GM19328 (cell line): ENCODE results near the gene TKFC.

Experiments used
- ATAC-seq: cut with Tn5 transposase; IDR thresholded peaks from one replicate; pipeline ENCODE4 v1.9.1; 2021; ENCODE audit warnings: mild to moderate bottlenecking, moderate library complexity; ENCODE audit not compliant: unreplicated experiment

Gene TKFC

DNA sequence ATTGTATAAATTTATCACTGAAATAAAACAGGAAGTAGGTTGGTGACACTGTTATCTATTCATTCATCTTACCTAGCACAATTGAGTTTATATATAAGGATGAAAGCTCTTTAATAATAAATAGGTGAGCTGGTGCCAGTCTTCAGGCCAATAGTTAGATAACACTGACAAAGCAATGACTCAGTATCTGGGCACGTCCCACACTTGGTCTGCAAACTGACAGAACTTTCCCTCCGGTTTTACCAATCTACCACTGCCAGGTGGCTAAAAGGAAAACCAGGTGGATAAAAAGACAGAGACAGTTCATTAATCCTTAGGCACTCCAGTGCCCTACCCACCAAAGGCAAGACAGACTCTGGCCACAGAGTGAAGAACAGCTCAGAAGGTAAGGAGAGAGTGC, 17.8 kb upstream of the TKFC start:
- ATAC-seq = no peak

DNA sequence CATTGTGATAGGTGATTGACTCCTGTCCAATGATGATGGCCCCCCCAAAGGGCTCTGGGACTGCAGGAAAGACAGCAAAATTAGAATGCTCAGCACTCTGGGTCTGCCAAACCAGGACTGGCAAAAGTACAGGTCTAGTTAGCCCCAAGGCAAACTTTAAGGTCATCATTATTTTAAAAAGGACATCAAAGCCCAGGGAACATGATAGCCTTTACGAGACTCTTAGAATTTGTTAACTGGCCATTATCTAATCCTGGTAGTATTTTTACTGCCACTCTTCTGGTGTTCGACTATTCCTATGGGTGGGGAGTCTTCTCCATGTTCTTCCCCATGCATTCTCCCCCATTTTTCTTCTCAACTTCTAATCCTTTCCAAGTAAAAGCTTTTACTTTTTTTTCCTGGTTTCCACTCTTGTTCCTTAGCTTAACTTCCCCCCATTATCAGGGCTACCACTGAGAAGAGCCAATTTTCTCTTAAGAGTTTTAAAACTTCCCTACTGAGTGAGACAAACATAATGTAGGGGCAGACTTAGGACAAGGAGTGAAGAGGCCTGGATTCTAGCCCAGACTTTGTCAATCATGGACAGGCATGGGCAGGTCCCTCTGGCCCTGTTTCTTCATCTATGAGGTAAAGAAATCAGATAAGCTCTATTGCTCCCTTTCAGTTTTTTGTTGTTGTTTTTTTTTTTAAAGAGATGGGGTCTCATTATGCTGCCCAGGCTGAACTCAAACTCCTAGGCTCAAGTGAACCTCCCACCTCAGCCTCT, 7.2 kb upstream of the TKFC start:
- no peak for ATAC-seq

DNA sequence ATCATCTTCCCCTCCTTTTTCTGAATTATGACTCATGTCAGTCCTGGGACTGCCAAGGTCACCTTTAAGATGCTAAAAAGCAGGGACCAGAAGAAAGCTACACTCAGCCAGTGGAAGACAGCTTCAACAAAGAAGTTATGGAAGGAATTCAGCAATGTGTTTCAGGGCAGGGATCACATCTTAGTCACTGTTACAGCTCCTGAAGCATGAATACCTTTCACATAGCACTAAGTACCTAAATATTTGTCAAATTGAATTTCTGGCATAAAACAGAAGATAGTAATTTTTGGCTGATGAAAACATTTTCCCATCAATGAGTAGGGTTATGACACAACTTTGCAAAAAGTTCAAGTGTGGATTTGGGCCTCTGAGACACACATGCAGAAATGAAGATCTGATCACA, 5.4 kb upstream of the TKFC start:
- ATAC-seq = no peak

DNA sequence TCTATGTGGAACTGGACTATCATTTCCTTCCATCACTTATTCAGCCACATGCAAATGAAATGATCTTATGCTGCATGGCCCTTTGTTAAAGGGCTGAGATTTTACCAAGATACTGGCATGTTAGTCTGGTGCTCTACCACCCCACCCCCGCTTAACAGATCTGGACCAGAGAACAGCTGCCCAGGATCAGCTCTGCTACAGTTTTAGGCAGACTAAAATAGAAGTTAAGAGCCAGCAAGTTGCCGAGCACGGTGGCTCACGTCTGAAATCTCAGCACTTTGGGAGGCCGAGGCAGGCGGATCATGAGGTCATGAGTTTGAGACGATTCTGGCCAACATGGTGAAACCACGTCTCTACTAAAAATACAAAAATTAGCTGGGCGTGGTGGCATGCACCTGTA, 4.7 kb upstream of the TKFC start:
- ATAC-seq = no peak

DNA sequence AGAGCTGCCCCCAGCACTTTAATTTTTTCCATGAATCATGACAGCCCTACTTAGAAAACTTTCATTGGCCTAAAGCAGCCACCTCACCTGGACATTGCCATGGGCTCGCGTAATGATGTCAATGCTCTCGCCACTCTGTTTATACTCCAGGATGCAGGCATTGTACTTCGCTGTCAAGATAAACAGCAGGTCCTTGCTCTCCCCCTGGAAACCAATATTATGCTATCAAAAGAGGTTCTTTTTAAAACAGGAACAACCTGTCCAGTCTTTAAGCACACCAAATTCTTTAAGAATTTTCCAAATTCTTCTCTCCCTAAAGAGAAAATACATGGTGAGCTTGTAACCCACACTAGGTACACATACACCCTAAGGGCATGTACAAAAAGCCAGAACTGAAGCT, 3.2 kb upstream of the TKFC start:
- no peak for ATAC-seq

DNA sequence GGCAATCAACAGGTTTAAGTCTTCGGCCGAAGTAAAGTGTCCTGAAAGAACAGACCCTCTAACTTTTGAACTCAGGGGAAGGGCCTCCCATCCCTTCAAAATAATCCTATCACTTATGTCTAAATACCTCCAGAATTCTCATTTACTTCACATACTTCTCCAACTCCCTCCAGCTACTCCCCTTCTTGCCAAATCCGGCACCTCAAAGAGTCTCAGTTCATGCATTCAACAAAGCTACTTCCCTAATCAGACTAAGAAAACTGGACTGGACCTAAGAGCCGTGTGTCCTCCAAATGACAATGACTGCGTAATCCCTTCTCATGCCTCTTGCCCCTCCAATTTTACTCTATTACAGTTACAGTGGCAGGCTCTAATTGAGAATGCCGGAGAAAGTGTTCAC, 1.4 kb upstream of the TKFC start:
- no peak for ATAC-seq

DNA sequence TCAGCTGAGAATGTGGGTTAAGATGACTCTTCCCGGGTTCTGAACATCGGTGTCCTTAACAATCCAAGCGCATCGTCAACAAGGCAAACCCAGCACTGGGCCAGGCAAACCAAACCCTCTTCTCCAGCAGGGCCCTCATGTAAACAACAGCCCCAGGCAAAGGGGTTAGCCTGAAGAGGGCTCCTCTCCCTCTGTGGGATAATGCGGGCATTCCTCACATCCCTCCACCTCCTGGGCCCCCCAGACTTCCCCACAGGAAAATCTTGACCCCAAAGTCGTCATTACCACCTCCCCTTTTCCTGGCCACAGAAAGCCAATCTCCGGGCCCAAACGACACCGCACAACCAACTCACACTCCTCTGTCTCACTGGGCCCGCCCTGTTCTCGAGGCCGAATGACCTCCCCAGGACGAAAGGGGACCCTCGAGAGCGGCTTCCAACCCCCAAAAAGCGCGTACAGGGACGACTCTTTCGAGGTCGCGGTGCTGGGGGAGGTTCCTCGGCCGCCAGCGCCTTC, 689 bp upstream of the TKFC start:
- no peak for ATAC-seq

DNA sequence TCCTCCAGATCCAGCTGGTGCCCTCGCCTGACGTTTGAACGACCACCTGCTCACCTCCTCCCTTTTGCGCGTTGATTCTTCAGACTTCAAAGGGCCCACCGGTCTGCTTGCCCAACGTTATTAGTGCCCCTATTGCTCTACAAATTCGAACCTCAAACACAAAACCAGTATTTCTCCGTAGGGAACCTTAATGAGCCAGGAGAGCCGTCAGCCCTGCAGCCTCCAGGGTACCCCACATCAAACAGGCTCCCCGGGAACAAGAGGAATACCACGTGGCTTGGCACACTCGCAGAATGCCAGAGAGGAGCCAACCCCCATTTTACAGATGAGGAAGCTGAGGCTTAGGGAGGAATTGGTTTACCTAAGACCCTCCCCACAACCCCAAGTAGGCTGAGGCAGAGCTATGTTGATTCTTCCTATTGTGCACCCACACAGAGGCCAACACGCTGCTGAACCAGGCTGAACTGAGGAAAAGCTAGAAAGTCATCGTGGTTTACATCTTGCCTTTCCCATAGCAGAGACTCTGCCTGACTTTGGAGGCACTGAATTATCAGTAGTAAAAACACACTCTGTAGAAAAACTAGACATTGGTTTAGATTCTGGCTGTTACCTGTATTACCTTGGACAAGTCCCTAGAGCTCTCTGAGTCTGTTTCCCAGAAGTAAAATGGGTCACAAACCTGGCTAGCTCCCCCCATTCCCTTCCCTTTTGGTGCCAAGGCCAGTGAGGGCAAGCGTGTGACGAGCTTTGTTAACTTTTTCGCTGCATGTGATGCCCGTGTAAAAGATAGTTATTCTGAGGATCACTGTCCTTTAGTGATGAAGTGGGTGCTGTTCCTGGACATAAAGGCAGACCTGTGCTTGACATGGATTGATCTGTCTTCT, 764 bp downstream of the TKFC start:
- no peak for ATAC-seq

DNA sequence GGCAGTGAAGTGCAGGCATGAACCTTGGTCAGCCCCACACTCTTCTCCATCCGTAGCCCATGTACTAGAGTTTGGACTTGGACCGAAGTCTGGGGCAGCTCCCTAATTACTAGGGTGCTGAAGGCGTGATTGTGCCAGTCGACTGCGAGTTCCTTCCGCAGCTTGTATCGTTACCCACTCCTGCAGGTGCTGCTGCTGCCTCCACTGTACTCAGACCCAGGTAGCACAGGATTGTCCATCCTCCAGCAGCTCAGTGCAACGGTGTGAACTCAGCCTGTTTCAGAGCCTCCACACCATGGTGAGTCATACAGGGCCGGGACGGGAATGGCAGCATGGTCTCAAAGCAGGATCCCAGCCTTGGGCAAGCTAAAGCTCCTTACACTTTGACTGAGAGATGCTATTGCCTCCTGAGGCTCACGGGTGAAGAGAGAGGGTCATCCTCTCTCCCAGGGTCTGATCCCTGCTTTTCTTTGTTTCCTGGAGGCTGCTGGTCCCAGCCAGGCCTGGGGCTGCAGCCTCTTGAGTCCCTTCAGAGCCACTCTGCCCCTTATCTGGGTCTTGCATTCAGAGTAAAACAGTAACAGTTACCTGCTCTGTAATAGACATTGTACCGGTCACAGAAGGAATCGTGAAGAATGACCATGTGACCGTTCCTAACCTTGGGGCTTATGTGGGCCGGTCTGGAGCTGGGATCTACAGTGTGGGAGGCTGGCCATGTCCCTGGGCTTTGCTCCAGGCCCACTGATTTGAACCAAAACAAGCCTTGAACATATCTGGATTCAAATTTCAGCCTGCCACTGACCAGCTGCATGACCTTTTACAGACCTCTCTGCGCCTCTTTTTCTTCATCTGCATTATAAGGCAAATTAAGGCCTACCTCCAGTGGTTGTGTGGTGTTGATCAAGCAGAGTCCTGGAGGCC, 1.7 kb downstream of the TKFC start:
- ATAC-seq = no peak

DNA sequence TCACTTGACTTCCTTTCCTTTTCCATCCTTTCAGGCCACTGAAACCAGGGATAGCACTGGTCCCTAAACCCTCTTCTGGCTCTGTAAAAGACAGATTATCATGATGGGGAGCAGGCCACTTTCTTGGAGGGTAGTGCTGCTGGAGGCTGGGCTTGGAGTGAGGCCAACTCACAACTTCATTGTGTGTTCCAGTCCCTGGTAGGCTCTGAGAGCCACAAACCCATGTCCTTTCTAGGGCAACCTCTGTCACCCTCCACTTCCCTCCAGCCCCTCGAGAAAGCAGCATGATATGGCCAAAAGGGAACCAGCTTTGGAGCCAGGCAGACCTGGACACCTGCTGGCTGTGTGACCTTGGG, 2.3 kb downstream of the TKFC start:
- no peak for ATAC-seq

DNA sequence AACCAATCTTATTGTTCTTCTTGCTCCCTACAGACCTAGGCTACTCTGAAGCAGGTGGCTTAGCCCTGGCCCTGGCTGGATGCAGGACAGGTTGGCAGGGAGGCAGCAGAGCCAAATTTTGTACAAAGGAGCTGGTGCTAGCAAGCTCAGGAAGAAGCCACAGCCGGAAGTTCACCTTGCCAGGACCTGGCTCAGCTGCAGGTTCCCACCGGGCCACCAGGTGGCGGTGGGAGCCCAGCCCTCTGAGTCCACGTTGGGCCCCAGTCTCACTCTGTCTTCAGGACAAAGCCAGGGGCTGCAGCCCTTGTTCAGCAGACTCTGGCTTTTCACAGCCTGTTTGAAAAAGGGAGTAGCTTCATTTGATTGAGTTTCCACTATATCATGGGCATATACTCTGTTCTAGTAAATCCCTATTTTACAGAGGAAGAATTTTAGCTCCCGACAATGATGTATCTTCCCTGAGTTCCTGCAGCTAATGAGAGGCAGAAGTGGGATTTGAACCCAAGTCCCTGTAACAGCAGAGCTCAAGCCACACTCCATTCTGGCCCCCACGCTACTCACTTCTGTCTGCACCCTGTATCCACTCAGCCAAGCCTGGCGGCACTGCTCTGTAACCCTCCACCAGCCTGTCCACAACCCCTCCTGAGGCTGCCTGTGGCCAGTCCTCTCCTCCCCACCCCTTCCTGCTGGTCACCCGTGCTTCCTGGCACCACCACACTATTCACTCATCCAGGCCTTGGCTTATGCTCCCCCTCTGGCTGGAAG, 3.3 kb downstream of the TKFC start:
- no peak for ATAC-seq

DNA sequence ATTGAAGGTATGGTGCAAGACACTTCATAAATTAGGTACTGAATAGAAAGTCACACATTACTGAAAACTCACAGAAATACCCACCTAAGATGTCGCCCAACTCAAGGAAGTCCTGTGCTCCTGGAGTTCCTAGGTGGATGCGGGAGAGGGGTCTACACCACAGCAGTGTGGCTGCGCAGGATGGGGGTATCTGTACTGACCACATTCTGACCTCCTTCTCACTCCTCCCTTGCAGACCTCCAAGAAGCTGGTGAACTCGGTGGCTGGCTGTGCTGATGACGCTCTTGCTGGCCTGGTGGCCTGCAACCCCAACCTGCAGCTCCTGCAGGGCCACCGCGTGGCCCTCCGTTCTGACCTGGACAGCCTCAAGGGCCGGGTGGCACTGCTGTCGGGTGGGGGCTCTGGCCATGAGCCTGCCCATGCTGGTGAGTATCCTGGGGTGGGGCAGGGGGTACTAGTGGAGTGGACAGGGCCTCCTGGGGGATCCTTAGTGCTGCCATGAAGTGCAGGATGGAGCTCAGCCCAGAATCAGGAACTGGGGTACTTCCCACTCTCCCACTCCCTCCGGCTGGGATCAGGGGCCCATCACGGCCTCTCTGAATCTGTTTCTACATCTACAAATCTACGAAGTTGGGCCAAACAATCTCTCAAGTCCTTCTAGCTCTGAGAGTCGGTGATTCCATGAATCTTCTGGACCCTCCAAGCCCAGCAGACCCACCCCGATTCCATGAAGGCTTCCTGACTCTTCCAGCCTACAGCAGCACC, 4.9 kb downstream of the TKFC start:
- no peak for ATAC-seq

DNA sequence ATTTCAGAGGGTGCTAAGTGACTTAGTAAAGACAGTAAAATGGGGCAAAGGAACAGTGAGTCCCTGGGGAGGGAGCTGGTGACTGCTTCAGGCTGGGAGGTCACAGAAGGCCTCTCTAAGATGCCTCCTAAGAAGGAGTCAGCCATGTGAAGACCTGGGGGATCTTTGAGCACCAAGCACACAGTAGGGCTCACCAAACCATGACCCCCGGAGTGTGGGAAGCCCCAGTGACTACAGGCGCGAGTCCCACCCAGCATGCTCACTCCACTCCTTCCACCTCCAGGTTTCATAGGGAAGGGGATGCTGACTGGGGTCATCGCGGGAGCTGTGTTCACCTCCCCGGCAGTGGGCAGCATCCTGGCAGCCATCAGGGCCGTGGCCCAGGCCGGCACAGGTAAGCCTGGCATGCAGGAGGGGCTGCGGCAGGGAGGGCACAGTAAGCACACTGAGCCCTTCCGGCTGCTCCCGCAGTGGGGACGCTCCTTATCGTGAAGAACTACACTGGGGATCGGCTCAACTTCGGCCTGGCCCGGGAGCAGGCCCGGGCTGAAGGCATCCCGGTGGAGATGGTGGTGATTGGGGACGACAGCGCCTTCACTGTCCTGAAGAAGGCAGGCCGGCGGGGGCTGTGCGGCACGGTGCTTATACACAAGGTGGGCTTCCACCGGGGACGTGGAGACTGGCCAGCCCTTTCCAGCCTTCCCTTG, 5.9 kb downstream of the TKFC start:
- no peak for ATAC-seq

DNA sequence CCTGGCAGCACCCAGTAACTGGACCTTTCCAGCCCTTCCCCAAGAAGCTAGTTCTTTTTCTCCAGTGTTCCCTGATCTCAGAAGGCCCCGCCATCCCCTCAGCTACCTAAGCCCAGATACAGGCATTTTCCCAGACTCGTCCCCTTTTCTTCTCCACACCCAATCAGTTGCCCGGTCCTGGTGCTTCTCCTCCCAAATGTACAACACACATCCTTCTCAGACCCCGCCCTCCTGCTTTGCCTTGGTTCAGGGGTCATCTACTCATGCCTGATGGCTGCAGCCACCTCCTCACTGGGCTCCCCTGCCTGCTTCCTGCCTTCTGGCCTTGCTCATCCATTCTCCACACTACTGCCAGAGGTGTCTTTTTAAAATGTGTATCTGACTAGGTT, 6.5 kb downstream of the TKFC start:
- ATAC-seq = no peak

DNA sequence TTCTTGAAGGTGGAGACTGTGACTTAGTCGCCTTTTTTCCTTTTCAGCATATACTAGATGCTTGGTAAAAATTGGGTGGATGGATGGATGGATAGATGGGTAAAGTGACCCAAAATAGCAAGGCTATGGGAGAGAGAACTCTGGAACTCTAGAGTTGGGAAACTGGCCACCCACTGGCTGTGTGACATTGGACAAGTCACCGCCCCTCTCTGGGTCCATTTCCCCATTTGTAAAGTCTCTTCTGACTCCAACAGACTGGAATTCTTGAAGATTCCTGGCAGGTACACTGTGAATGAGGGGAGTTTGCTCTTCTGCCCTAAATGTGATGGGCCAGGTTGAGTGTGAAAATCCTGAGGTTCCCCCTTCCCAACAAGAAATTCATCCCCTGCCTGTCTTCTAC, 8.0 kb downstream of the TKFC start:
- ATAC-seq = no peak

DNA sequence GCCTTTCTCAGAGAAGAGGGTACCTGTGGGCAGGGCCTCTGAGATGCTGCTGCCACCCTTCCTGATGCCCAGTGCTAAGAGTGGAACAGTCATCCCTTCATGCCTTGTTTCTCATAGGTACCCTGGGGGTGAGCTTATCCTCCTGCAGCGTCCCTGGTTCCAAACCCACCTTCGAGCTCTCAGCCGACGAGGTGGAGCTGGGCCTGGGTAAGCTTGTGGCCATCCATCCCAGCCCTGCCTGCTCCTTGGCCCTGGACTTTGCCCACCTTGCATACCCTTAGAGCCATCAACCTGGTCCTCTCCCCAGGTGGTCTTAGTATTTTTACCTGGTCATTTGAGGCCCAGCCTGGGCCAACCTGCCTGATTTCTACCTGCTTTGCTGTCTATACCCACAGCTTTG, 8.7 kb downstream of the TKFC start:
- ATAC-seq = no peak

DNA sequence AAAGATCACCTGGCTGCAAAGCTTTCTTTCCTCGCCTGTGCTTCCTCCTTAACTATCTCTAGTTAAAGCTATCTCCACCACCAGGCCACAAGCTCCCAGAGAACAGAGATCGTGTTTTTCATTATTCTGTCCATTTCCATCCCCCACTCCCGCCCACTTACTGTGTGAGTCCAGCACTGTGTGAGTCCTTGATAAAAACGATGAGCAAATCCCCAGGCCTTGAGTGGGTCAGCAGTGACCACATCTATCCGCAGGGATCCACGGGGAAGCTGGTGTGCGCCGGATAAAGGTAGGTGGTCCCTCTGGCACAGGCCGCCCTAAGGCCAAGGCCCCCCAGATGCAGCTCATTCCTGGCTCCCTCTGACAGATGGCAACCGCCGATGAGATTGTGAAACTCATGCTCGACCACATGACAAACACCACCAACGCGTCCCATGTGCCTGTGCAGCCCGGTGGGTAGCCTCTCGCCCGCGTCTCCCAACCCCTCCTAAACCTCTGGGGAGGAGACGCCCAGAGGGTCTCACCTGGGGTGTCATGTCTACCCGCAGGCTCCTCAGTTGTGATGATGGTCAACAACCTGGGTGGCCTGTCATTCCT, 9.3 kb downstream of the TKFC start:
- ATAC-seq = no peak
